ENCODE data around the gene PLK5.
"Not testable (repeated sequence)": the region's sequence is repeated elsewhere in the genome, so short reads cannot be mapped to it uniquely, and the experiment has no call there.

PLK5 gene

GRCh38 chr19:1509602-1510441 is 14.1 kb upstream of the PLK5 start:
- DNase-seq, result no peak

DNA sequence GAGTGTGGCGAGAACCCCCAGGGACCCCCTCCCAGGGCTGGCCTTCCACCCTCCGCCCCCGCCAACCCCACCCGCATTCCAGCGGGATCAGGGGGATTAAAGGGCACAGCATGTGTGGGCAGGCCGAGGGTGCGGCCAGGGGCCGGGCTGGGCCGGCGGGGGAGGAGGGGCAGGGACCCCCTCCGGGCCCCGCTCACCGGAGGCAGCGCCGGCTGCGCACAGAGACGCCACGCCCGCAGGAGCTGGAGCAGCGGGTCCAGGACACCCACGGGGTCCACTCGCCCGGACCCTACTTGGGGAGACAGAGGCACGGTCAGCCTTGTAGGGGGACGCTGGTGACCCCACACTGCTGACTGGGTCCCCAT is 13.5 kb upstream of the PLK5 start:
- no peak for DNase-seq

GRCh38 chr19:1510807-1511206 is 13.1 kb upstream of the PLK5 start:
- DNase-seq, result no peak

GRCh38 chr19:1511318-1512317 is 12.3 kb upstream of the PLK5 start:
- no peak for DNase-seq

DNA sequence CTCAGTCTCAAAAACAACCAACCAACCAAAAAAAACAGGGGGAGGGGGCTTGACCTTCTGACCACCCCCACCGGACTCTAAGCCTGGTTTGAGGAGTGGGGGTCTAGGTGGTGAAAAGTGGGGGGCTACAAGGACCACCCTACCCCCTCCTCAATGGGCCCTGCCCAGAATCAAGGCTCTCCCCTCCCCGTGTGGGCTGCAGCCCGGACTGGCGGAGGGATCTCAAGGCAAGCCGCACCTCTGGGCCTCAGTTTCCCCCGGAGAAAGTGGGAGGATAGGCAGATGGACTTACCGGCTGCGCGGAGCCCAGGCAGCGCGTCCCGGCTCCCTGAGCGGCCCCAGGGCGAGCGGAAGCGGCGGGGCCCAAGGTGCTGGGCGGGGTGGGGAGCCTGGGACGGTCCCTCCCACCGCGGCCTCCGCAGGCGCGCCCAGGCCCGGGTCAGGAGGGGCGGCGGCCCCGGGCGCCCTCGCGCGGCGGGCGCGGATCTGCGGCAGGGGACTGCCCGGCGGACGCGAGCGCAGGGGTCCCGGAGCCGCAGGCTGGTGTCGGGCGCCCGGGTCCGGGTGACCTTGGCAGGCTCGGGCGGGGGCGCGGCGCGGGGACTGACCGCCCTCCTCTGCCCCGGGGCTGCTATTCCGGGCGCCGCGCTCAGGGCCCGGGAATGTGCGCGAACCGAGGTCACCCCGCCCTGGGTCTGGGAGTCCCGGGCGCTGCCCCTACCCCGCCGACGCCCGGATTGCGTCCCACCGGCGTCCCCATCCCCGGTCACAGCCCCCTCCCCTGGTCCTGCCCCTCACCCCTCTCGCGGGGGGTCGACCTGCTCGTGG is 11.0 kb upstream of the PLK5 start, which contains the start of gene ADAMTSL5:
Gene ADAMTSL5 (minus strand): TSS at position 349 of the 828 bp plus-strand sequence. CDS start 2,076 bp downstream, outside the sequence.
- DNase-seq, result no peak

DNA sequence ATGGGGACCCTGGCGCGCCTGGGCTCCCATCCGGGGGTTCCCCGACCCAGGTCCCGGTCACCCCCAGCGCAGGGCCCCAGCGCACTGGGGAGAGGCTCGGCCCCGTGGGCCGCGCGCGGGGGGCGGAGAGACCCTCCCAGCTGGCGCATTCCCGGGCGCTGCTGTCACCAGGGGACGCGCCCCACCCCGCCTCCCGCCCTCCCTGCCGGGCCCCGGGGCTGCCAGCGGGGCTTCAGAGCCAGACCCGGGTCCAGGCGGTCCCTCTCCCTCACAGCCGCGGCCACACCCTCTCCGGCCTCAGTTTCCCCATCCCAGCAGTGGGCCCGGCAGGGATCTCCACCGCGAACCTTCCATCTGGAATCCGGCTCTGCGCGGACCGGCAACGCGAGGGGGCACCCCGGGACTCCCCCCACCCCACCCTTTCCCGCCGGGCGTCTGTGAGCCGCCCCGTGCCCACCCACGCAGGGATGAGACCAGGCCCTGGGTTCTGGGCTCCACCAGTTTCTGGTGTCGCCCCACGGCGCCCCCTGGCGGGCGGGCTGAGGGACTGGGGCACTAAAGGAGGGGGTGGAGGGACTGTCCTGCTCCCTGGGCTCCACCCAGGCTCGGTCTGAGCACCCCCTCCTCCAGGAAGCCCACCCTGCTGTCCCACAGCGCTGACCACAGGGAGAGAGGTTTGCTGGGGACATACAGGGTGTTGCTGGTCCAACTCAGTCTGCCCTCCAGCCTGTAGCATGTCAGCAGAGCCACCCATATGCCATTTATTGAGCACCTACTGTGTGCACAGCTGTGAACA is 10.2 kb upstream of the PLK5 start:
- no peak for DNase-seq

- DNase-seq, result no peak
These were observed 9.6 kb upstream of the PLK5 start for GRCh38 chr19:1514295-1514661.

DNA sequence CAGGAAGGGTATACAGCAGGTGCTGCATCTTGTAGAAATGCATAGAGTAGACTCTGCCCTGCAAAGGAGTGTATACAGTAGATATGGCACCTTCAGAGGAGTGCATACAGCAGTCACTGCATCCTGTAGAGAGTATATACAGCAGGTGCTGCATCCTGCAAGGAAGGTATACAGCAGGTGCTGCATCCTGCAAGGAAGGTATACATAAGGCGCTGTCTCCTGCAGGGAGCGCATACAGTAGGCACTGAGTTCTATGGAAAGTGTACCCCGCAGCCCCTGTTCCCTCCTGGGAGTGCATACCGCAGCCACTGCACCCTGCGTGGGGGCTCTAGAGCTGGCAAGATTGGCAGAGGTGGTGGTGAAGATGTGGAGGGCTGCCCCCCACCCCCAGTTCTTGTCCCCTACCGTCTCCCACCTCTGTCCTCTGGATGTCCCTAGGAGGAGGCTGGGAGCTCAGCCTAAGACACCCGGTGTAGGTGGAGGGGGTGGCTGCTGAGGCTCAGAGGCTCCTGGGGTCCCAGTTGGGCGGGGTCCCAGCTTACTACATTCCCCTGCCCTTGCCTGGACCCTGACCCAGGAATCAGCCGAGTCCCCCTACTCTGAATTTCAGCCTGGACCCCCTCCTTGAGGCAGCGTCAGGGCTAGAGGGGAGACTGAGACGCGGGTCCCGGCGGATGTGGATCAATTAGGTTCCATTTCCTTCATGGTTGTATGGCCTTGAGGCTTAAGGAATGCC is 8.7 kb upstream of the PLK5 start:
- DNase-seq, result no peak

GRCh38 chr19:1516395-1516753 is 7.5 kb upstream of the PLK5 start:
- DNase-seq, result no peak

DNA sequence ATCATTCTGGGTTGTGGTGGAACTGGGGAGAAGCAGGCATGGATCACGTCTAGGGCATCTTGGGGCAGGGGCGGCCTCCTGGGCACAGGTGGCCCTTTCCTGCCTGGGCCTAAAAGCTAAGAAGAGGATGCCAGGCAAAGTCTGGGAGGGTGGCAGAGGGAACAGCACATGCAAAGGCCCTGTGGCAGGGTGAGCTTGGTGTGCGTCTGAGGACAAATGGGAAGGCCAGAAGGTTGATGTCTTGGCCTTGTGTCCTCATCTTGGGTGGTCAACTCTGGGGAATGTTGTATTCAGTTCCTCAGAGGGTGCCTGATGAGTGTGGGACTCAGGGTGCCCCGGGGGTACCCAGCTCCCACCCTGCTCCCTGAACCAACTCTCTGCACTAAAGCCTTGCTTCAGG is 5.4 kb upstream of the PLK5 start:
- DNase-seq, result no peak

DNA sequence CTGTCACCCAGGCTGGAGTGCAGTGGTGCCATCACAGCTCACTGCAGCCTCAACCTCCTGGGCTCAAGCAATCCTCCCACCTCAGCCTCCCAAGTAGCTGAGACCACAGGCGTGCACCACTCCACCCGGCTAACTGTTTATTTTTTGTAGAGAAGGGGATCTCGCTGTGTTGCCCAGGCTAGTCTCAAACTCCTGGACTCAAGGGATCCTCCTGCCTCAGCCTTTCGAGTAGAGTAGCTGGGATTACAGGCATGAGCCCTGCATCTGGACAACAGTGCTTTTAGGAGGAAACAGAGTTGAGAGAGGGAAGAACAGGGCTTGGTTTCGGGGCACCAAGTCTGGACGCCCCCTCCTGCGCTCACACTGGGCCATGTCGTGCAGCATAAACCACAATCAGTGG is 4.1 kb upstream of the PLK5 start:
- DNase-seq, result not testable (repeated sequence)

DNA sequence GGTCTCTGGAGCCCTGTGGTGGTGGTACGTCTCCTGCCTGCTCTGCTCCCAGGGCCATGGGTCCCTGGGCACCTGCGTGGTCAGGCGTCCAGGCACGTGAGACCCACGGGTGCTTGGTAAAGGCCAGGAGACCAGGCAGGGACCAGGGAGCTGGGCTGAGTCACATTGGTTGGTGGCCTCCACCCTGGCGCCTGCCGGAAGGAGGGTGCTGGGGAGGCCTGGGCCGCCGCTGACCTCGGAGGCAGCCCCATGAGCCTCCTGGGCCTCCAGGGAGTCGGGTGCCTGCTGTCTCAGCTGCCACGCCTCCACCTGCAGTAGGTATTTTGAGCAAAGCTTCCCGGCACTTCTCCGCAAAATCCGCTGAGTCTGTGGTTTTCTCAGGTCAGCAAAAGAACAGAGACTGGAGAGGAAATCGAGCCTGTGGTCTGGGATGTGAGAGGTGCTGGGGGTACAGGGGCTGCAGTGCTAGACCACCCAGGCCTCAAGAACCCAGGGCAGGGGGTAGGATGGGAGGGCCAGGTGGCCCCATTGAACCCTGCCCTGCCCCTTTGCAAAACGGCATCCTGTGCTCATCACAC is 3.6 kb upstream of the PLK5 start:
- no peak for DNase-seq

GRCh38 chr19:1521636-1522035 is 2.2 kb upstream of the PLK5 start:
- no peak for DNase-seq

GRCh38 chr19:1522061-1522460 is 1.8 kb upstream of the PLK5 start:
- DNase-seq, result no peak

DNA sequence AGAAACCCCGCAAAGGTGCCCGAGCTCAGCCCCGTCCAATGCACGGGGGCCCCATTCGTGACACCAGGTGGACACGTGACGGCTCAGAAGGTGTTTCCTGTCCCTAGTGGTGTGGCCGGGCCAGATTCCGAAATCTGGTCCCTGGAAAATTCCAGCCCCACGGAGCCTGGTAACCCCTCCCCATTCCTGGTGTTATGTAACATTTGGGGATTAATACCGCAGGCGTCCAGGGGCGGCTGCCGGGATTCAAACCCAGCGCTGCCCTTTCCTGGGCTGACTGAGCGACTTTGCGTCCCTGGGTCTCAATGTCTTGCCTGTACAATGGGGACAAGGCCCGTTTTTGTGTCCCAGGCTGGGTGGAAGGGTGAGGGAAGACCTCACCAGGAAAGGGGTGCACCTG is 1.0 kb upstream of the PLK5 start:
- DNase-seq, result no peak

GRCh38 chr19:1524287-1524971 is 552 bp downstream of the PLK5 start:
- DNase-seq, result no peak

- no peak for DNase-seq
These were observed 1.1 kb downstream of the PLK5 start for GRCh38 chr19:1524972-1525325.

DNA sequence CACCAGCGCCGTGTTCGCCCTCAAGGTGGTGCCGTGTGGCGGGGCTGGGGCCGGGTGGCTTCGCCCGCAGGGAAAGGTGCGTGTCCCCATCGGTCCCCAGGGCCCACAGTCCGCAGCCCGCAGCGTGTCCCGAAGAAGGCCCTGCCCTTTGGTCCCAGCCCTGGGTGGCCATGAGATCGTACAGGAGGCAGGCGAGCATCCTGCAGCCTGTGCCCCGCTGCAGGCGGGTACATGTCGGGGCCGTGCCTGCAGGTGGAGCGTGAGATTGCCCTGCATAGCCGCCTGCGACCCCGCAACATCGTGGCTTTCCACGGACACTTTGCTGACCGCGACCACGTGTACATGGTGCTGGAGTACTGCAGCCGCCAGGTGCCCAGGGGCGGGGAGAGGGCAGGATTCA is 1.5 kb downstream of the PLK5 start:
- DNase-seq, result no peak

DNA sequence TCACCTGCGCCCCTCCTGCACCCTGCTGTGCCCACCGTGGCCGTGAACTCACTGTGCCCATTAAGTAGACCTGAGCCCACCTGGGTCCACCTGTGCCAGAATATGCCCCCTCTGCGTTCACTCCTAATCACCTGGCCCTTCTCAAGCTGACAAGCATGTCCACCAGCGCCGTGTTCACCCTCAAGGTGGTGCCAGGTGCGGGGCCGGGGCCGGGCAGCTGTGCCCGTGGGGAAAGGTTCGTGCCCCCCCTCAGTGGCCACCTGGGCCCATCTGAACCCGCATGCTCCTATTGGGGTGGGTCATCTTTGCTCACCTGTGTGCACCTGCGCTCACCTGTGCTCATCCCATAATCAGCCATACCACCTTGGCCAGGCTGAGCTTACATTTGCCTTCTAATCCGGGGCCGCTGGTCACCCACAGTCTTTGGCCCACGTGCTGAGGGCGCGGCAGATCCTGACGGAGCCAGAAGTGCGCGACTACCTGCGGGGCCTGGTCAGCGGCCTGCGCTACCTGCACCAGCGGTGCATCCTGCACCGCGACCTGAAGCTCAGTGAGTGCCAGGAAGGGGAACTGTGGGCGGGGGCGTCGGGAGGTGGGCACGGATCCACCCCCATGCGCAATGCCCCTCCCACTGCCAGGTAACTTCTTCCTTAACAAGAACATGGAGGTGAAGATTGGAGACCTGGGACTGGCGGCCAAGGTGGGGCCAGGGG is 2.3 kb downstream of the PLK5 start:
- no peak for DNase-seq
